ENCODE measurements around the gene ROBO4. TPM values are rescaled to one million over a fixed set of nuclear protein-coding genes. Genes with fewer than 3 reads are reported as not detected.
A peak's percentile ranks its signal among the peaks of the same experiment; 100 is the strongest.

ROBO4 gene
- polyA plus RNA-seq, 1 donor from 2014 or later, result not detected

- Mint-ChIP-seq H3K4me1 (peaks cover 2 to 6% (median 6%) of the 10 kb centered on the region in 3 donors), H3K27ac (no peak overlapping the region), H3K27me3 (peaks cover 1% of the 10 kb centered on the region), H3K36me3 (peaks cover 3% of the 10 kb centered on the region), H3K4me3 (no peak overlapping the region), H3K9me3 (no peaks in the 10 kb centered on the region)
Observed at GRCh38 chr11:124928942-124929665, 31.4 kb upstream of the ROBO4 start.

DNA sequence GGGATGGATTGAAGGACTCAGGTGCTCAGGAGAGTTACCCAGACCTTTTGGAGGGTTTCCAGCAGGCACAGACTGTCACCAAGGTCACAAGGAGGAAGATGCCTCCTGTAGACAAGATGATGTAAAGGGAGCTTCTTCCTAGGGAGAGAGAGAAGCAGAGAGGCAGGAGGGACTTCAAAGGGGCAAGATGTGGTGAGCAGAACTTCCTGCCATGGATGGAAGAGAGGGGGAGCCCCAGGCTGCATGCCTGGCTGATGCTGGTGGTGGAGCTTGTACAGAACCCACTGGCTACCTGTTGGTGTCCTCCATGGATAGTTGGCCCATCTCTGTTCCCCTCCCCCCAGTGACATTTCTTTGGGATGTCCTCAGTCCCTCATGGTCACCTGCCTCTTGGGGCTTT lies 25.6 kb upstream of the ROBO4 start:
- peaks cover 0 to 2% (median 0%) of the 10 kb centered on the region in 3 donors for H3K9me3 Mint-ChIP-seq
- no peak overlapping the region for H3K4me3 Mint-ChIP-seq
- peaks cover 0 to 4% (median 2%) of the 10 kb centered on the region in 3 donors for H3K4me1 Mint-ChIP-seq
- no peaks in the 10 kb centered on the region for H3K36me3 Mint-ChIP-seq
- peaks cover 26% of the 10 kb centered on the region for H3K27me3 Mint-ChIP-seq
- peak overlapping the region in 1 of 3 donors; percentile 64 for H3K27ac Mint-ChIP-seq

- Mint-ChIP-seq H3K4me3 (no peak overlapping the region), H3K36me3 (no peaks in the 10 kb centered on the region), H3K27ac (peak overlapping the region in 1 of 3 donors; percentile 64)
Observed at GRCh38 chr11:124922831-124923230, 25.2 kb upstream of the ROBO4 start.

DNA sequence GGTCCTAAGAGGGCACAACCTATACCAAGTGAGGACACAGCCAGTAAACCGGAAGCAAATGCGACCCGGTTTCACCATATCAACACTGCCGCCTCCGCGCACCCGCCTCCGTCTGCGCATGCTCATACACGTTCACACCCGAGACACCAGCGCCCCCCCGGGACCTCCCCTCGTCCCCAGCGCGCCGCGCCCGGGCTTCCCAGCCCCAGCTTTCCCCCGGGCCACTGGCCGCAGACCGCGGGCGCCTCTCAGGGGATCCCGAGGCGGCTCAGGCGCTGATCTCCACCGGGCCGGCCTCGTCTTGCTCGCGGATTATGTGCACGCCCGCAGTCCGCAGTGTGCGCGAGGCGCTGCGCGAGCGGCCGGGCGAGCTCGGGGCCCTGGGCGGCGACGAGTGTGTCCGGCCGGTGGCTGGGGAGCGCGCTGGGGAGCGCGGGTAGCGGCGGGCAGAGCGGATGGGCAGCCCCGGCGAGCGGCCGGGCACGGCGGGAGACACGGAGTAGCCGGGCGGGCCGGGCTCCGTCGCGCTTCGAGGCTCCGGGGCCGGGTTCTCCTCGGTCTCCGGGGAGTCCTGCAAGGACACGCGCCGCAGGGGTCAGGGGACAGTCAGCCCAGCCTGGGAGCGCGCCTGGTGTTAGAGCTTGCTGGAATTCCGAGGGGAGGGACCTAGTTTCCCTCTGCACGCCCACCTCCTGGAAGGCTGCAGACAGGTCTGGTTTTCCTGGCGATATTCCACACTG lies 23.4 kb upstream of the ROBO4 start:
- Mint-ChIP-seq H3K36me3 (no peaks in the 10 kb centered on the region), H3K4me3 (peak overlapping the region; percentile 73 to 87 (median 76)), H3K4me1 (peaks cover 0 to 4% (median 2%) of the 10 kb centered on the region in 3 donors), H3K27me3 (peaks cover 27% of the 10 kb centered on the region), H3K9me3 (peaks cover 0 to 2% (median 0%) of the 10 kb centered on the region in 3 donors), H3K27ac (no peak overlapping the region)

More at GRCh38 chr11:124922831-124923230, 25.2 kb upstream of the ROBO4 start:
- H3K27me3 Mint-ChIP-seq, result peaks cover 27% of the 10 kb centered on the region
- H3K9me3 Mint-ChIP-seq, result peaks cover 0 to 2% (median 0%) of the 10 kb centered on the region in 3 donors
- peaks cover 0 to 4% (median 2%) of the 10 kb centered on the region in 3 donors for H3K4me1 Mint-ChIP-seq

GRCh38 chr11:124920356-124920755 lies 22.7 kb upstream of the ROBO4 start:
- no peaks in the 10 kb centered on the region for H3K36me3 Mint-ChIP-seq
- peaks cover 0 to 2% (median 0%) of the 10 kb centered on the region in 3 donors for H3K9me3 Mint-ChIP-seq
- peaks cover 33% of the 10 kb centered on the region for H3K27me3 Mint-ChIP-seq
- peaks cover 0 to 4% (median 2%) of the 10 kb centered on the region in 3 donors for H3K4me1 Mint-ChIP-seq
- no peak overlapping the region for H3K27ac Mint-ChIP-seq
- H3K4me3 Mint-ChIP-seq, result peak overlapping the region in 3 of 4 donors; percentile 73 to 87 (median 77)

DNA sequence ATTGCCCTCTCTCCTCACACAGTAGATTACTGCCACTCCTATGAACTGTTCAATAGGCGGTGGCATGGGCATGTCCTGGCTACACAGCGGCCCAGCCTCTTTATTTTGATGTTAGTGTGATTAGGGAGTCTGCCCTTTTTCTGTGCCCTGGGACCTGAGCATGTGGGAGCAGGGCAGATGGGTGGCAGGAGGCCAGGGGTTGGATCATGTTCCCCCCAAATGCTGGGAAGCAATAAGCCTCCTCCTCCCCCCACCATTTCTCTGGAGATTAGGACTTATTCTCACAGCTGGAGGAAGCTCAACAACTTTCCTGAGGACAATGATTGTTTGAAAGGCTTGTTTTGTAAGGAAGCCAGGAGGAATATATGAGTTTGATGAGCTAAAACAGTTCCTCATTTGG lies 22.2 kb upstream of the ROBO4 start:
- Mint-ChIP-seq H3K9me3 (peaks cover 0 to 2% (median 0%) of the 10 kb centered on the region in 3 donors), H3K4me1 (peaks cover 0 to 4% (median 2%) of the 10 kb centered on the region in 3 donors), H3K4me3 (peak overlapping the region in 1 of 4 donors; percentile 14), H3K27me3 (peaks cover 33% of the 10 kb centered on the region), H3K27ac (no peak overlapping the region), H3K36me3 (no peaks in the 10 kb centered on the region)

GRCh38 chr11:124918950-124919349 lies 21.3 kb upstream of the ROBO4 start, which contains the start of gene HEPN1:
HEPN1 (plus strand) TSS chr11:124919250.
- Mint-ChIP-seq H3K9me3 (peaks cover 0 to 2% (median 0%) of the 10 kb centered on the region in 3 donors), H3K27ac (no peak within 1 kb of the TSS), H3K27me3 (peaks cover 33% of the 10 kb centered on the region)

GRCh38 chr11:124917115-124917637 lies 19.5 kb upstream of the ROBO4 start:
- Mint-ChIP-seq H3K9me3 (peaks cover 0 to 3% (median 0%) of the 10 kb centered on the region in 3 donors), H3K4me3 (peak overlapping the region in 1 of 4 donors; percentile 40), H3K27ac (no peak overlapping the region), H3K36me3 (no peaks in the 10 kb centered on the region), H3K27me3 (peaks cover 27% of the 10 kb centered on the region), H3K4me1 (peaks cover 0 to 4% (median 2%) of the 10 kb centered on the region in 3 donors)

More at GRCh38 chr11:124918950-124919349, 21.3 kb upstream of the ROBO4 start, which contains the start of gene HEPN1:
- Mint-ChIP-seq H3K4me3 (peak within 1 kb of the TSS in 2 of 4 donors; percentile 13 to 14), H3K4me1 (peaks cover 0 to 4% (median 2%) of the 10 kb centered on the region in 3 donors), H3K36me3 (no peaks in the 10 kb centered on the region)

DNA sequence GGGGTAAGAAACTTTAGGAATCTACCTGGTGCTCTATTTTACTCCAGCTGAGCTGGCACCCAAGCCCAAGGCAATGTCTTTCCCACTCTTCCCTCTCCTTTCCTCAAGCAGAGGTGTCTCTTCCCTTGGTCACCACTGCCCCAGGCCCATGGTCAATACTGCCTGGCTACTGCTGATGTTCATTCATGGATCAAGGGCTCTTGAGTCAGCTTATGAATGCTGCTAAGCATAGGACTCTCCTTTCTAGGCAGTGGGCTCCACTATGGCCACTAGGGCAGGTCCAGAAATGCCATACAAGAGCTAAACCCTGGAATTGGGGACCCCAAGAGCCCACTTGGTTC lies 18.7 kb upstream of the ROBO4 start:
- H3K36me3 Mint-ChIP-seq, result no peaks in the 10 kb centered on the region
- H3K4me3 Mint-ChIP-seq, result no peak overlapping the region
- peaks cover 24% of the 10 kb centered on the region for H3K27me3 Mint-ChIP-seq
- peaks cover 3 to 7% (median 6%) of the 10 kb centered on the region in 3 donors for H3K9me3 Mint-ChIP-seq
- H3K27ac Mint-ChIP-seq, result no peak overlapping the region
- H3K4me1 Mint-ChIP-seq, result peaks cover 0 to 4% (median 2%) of the 10 kb centered on the region in 3 donors

DNA sequence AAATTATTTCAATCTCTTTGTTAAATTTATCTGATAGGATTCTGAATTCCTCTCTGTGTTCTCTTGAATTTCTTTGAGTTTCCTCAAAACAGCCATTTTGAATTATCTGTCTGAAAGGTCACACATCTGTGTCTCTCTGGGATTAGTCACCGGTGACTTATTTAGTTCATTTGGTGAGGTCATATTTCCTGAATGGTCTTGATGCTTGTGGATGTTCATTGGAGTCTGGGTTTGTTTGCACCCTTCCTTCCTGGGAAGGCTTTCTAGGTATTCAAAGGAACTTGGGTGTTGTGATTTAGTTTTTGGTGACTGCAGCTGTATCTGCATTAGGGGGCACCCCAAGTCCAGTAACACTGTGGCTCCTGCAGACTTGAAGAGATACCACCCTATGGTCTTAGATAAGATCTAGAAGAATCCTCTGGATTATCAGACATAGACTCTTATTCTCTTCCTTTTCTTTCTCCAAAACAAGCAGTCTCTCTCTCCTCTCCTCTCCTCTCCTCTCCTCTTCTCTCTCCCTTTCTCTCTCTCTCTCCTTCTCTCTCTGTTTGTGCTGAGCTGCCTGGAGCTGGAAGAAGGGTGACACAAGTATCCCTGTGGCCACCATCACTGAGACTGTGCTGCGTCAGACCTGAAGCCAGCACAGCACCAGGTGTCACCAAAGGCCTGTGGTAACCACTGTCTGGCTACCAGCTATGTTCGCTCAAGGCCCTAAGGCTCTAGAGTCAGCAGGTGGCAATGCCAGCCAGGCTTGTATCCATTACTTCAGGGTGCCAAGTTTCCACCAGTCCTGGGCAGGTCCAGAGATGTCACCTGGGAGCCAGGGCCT lies 18.1 kb upstream of the ROBO4 start:
- H3K9me3 Mint-ChIP-seq, result peaks cover 4 to 7% (median 5%) of the 10 kb centered on the region in 3 donors
- H3K27ac Mint-ChIP-seq, result no peak overlapping the region
- H3K27me3 Mint-ChIP-seq, result peaks cover 24% of the 10 kb centered on the region
- H3K4me3 Mint-ChIP-seq, result no peak overlapping the region
- H3K36me3 Mint-ChIP-seq, result no peaks in the 10 kb centered on the region
- peaks cover 0 to 2% (median 2%) of the 10 kb centered on the region in 3 donors for H3K4me1 Mint-ChIP-seq

DNA sequence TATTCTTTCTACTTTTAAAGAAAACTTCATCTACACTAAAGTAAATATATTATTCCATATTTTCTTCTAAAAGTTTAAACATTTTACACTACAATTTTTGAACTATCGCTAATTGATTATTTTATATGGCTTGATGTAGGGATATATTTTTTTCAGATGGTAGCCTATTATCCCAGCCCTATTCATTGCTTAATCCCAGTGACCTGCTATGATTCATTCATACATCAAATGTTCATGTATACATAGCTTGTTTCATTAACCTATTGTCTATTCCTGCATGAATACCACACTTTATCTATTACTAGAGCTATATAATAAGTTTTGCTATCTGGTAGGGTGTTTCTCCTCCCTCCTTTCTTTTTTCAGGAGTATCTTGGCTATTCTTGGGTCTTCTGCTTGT lies 5.0 kb upstream of the ROBO4 start:
- Mint-ChIP-seq H3K4me3 (no peak overlapping the region), H3K27ac (no peak overlapping the region), H3K4me1 (peaks cover 0 to 2% (median 0%) of the 10 kb centered on the region in 3 donors), H3K27me3 (peaks cover 19% of the 10 kb centered on the region), H3K9me3 (no peaks in the 10 kb centered on the region), H3K36me3 (no peaks in the 10 kb centered on the region)

DNA sequence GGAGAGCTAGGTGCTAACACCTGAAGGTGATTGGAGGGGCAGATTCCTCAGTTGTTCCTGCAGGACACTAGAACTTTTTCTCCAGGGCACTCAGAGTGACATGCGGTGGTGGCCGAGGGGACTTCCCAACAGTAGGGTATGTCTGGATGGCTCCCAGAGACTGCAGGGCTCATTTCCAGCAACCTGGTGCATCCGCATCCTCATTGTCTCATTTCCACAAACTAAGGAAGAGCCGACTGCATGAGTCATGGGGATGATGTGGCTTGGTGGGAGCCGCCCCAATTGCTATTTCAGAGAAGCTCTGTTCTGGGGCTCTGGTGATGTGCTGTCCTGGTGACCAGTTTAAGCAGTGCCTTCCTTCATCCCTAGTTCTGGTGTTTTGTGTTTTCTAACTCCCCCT lies 2.8 kb upstream of the ROBO4 start:
- Mint-ChIP-seq H3K27ac (no peak overlapping the region), H3K9me3 (no peaks in the 10 kb centered on the region), H3K4me1 (peaks cover 0 to 4% (median 0%) of the 10 kb centered on the region in 3 donors), H3K4me3 (no peak overlapping the region), H3K27me3 (peaks cover 28% of the 10 kb centered on the region), H3K36me3 (peaks cover 2% of the 10 kb centered on the region)

DNA sequence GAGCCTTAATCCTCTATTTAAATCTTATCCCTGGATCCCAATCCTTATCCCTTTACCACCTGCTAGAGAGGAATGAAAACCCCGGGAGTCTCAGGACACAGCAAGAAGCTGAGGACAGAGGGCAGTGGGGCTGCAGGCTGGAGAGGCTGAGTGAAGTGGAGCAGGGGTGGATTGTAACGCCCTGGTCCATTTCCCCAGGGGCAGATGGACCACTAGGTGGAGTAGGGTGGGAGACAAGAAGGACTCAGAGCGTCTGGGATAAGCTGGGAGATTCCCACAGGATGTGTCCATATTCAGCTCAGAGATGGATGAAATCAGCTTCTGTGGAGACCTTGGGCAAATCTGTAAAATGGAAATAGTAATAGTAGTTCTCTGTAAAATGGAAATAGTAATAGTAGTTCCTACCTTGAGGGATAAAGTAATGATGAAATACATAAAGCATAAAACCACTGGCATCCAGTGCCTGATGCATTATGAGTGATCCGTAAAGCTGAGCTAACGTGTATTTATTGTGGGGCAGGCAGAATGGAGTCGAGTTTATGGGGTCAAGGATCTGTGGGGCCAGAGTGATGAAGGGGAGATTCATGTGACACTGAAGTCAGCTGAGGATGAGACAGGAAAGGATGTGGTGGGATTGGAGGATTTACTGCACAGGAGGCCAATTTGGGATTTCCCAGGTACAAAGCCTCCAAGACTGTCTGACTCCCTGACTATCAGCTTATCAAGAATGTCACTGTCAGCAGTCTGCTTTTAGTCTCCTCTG lies 1.9 kb upstream of the ROBO4 start:
- H3K4me3 Mint-ChIP-seq, result no peak overlapping the region
- H3K4me1 Mint-ChIP-seq, result peaks cover 0 to 4% (median 0%) of the 10 kb centered on the region in 3 donors
- no peak overlapping the region for H3K27ac Mint-ChIP-seq
- no peaks in the 10 kb centered on the region for H3K9me3 Mint-ChIP-seq
- peaks cover 27% of the 10 kb centered on the region for H3K27me3 Mint-ChIP-seq
- peaks cover 2% of the 10 kb centered on the region for H3K36me3 Mint-ChIP-seq

- Mint-ChIP-seq H3K4me3 (no peak overlapping the region), H3K27me3 (peaks cover 25% of the 10 kb centered on the region), H3K36me3 (peaks cover 2% of the 10 kb centered on the region), H3K4me1 (peaks cover 0 to 4% (median 0%) of the 10 kb centered on the region in 3 donors), H3K9me3 (no peaks in the 10 kb centered on the region), H3K27ac (no peak overlapping the region)
Observed at GRCh38 chr11:124898711-124899110, 1.0 kb upstream of the ROBO4 start.

Data from IgD-negative memory B cell (primary cell).